Upper lobe of right lung (tissue), 1 donor: ENCODE data around the gene ZBTB46. TPM values are rescaled to one million over a fixed set of nuclear protein-coding genes. Genes with fewer than 3 reads are reported as not detected.
"Not testable (repeated sequence)": the region's sequence is repeated elsewhere in the genome, so short reads cannot be mapped to it uniquely, and the experiment has no call there.

Source experiments
- ATAC-seq: fragments of 200-7000 bp; cut with Tn5 transposase; one replicate; pipeline ENCODE4 v1.9.1; 2020; ENCODE audit warnings: mild to moderate bottlenecking, moderate library complexity
- DNase-seq: peaks from one replicate; pipeline ENCODE4 v3.0.0-alpha.2; 2020
- H3K27ac ChIP-seq: fragments of 200-600 bp; one replicate; pipeline ENCODE4 v1.8.0; 2022
- H3K27me3 ChIP-seq: fragments of 200-600 bp; one replicate; pipeline ENCODE4 v1.8.0; 2022; ENCODE audit warnings: mild to moderate bottlenecking
- H3K36me3 ChIP-seq: fragments of 200-600 bp; one replicate; pipeline ENCODE4 v1.8.0; 2022
- H3K4me1 ChIP-seq: fragments of 200-600 bp; one replicate; pipeline ENCODE4 v1.8.0; 2022
- H3K4me3 ChIP-seq: fragments of 200-600 bp; one replicate; pipeline ENCODE4 v1.8.0; 2022; ENCODE audit warnings: mild to moderate bottlenecking
- H3K9me3 ChIP-seq: fragments of 200-600 bp; one replicate; pipeline ENCODE4 v1.8.0; 2022
- CTCF ChIP-seq: fragments of 200-600 bp; IDR thresholded peaks from one replicate; pipeline ENCODE4 v1.8.0; 2022; ENCODE audit warnings: antibody characterized with exemption
- intact Hi-C: fragments of 100-400 bp; cut with DNase I; formaldehyde crosslinking; loops from one replicate; pipeline ENCODE4 v1.11.0; 2022
- total RNA-seq: library from RNA; stranded (reverse); fragmentation: NEBNext Ultra II Directional; extraction: Animal tissue kit (Norgen Biotek cat#: 25700); gene quantifications from one replicate; pipeline ENCODE4 v1.2.1, GENCODE V29; 2021
- donor health status: DM: no; HTN: yes; CAD: no; lungs with severe emphysema.

Gene ZBTB46
- total RNA-seq, 1 donor from 2014 or later: 19.7 TPM

GRCh38 chr20:63804308-63804636 lies 26.8 kb downstream of the ZBTB46 start:
- H3K27ac ChIP-seq: peak overlapping the region; percentile 66
- ATAC-seq: no peak

GRCh38 chr20:63802469-63803240 lies 28.4 kb downstream of the ZBTB46 start:
- no peak for DNase-seq
- TF ChIP-seq CTCF: no peak

More at GRCh38 chr20:63804308-63804636, 26.8 kb downstream of the ZBTB46 start:
- no peak overlapping the region for H3K4me3 ChIP-seq
- no peak for TF ChIP-seq CTCF
- intact Hi-C loops: no loop called here
- no peak for DNase-seq
- H3K9me3 ChIP-seq: no peaks in the 10 kb centered on the region
- no peaks in the 10 kb centered on the region for H3K27me3 ChIP-seq
- H3K4me1 ChIP-seq: no peaks in the 10 kb centered on the region
- no peaks in the 10 kb centered on the region for H3K36me3 ChIP-seq

GRCh38 chr20:63801174-63801573 lies 29.9 kb downstream of the ZBTB46 start:
- H3K4me1 ChIP-seq, DNase-seq, intact Hi-C loops, H3K27me3 ChIP-seq, H3K27ac ChIP-seq, H3K36me3 ChIP-seq, H3K4me3 ChIP-seq, ATAC-seq, H3K9me3 ChIP-seq: not testable (repeated sequence)

More at GRCh38 chr20:63802469-63803240, 28.4 kb downstream of the ZBTB46 start:
- Histone ChIP-seq H3K27me3 (no peaks in the 10 kb centered on the region), H3K4me3 (no peak overlapping the region), H3K4me1 (no peaks in the 10 kb centered on the region), H3K36me3 (no peaks in the 10 kb centered on the region), H3K27ac (no peak overlapping the region), H3K9me3 (no peaks in the 10 kb centered on the region)
- ATAC-seq: no peak
- intact Hi-C loops: no loop called here

- H3K9me3 ChIP-seq, H3K27me3 ChIP-seq, H3K27ac ChIP-seq, intact Hi-C loops, DNase-seq, H3K4me1 ChIP-seq, ATAC-seq, H3K4me3 ChIP-seq, H3K36me3 ChIP-seq: not testable (repeated sequence)
Measured at GRCh38 chr20:63800411-63800810, 30.7 kb downstream of the ZBTB46 start.

- DNase-seq, H3K27me3 ChIP-seq, H3K4me1 ChIP-seq, H3K36me3 ChIP-seq, H3K4me3 ChIP-seq, ATAC-seq, H3K27ac ChIP-seq, intact Hi-C loops, H3K9me3 ChIP-seq: not testable (repeated sequence)
Measured at GRCh38 chr20:63799127-63799526, 31.9 kb downstream of the ZBTB46 start.

- H3K4me1 ChIP-seq, H3K27me3 ChIP-seq, H3K27ac ChIP-seq, H3K36me3 ChIP-seq, DNase-seq, intact Hi-C loops, ATAC-seq, H3K4me3 ChIP-seq, H3K9me3 ChIP-seq: not testable (repeated sequence)
Measured at GRCh38 chr20:63797175-63797574, 33.9 kb downstream of the ZBTB46 start.

- no peak for TF ChIP-seq CTCF
- no peaks in the 10 kb centered on the region for H3K4me1 ChIP-seq
- no peak overlapping the region for H3K4me3 ChIP-seq
- intact Hi-C loops: no loop called here
- H3K27me3 ChIP-seq: no peaks in the 10 kb centered on the region
- no peak overlapping the region for H3K27ac ChIP-seq
- H3K9me3 ChIP-seq: no peaks in the 10 kb centered on the region
- H3K36me3 ChIP-seq: peaks cover 1% of the 10 kb centered on the region
- ATAC-seq (no peak), DNase-seq (no peak)
Measured at GRCh38 chr20:63795178-63795830, 35.8 kb downstream of the ZBTB46 start.
